Liver (tissue), 9 donors: ENCODE results near the gene REPS1. TPM values are rescaled to one million over a fixed set of nuclear protein-coding genes. Genes with fewer than 3 reads are reported as not detected.

Source experiments
- DNase-seq: peaks from one replicate; pipeline ENCODE4 v3.0.0-alpha.2; 2017; ENCODE audit warnings: low spot score
- H3K27ac ChIP-seq, 2 donors: one replicate each; pipeline ENCODE4 v1.7.0; 2013; ENCODE audit warnings: inconsistent platforms in 2 of 2, low read length in 2 of 2, control low read depth in 1 of 2, low read depth in 1 of 2, mild to moderate bottlenecking in 1 of 2
- H3K27me3 ChIP-seq, 4 donors: one replicate each; pipeline versions ENCODE4 v1.6.1 to v1.7.0; 2013; ENCODE audit warnings: low read length in 3 of 4, inconsistent platforms in 1 of 4, mild to moderate bottlenecking in 1 of 4, moderate library complexity in 1 of 4; ENCODE audit not compliant: control insufficient read depth in 4 of 4, insufficient read depth in 4 of 4
- H3K36me3 ChIP-seq, 4 donors: one replicate each; pipeline versions ENCODE4 v1.6.1 to v1.7.0; 2013; ENCODE audit warnings: low read length in 3 of 4, mild to moderate bottlenecking in 3 of 4, low read depth in 1 of 4, moderate library complexity in 1 of 4; ENCODE audit not compliant: control insufficient read depth in 4 of 4, insufficient read depth in 3 of 4
- H3K4me1 ChIP-seq, 4 donors: one replicate each; pipeline versions ENCODE4 v1.6.1 to v1.7.0; 2013; ENCODE audit warnings: low read length in 3 of 4, mild to moderate bottlenecking in 3 of 4, moderate library complexity in 1 of 4; ENCODE audit not compliant: control insufficient read depth in 4 of 4, insufficient read depth in 4 of 4
- H3K4me3 ChIP-seq, 3 donors: one replicate each; pipeline versions ENCODE4 v1.6.1 to v1.7.0; 2013; ENCODE audit warnings: low read length in 3 of 3, control low read depth in 1 of 3, low read depth in 1 of 3, mild to moderate bottlenecking in 1 of 3
- H3K9ac ChIP-seq, 2 donors: one replicate each; pipeline ENCODE4 v1.7.0; 2013; ENCODE audit warnings: low read length in 2 of 2, mild to moderate bottlenecking in 2 of 2, moderate library complexity in 2 of 2, control low read depth in 1 of 2, low read depth in 1 of 2
- H3K9me3 ChIP-seq, 4 donors: one replicate each; pipeline versions ENCODE4 v1.6.1 to v1.7.0; 2013; ENCODE audit warnings: low read length in 3 of 4; ENCODE audit not compliant: control insufficient read depth in 4 of 4
- ATF3 ChIP-seq: IDR thresholded peaks from 2 replicates; pipeline ENCODE4 v1.6.1; 2016; ENCODE audit warnings: antibody characterized with exemption
- EGR1 ChIP-seq, 2 donors: IDR thresholded peaks; 2 replicates each; pipeline ENCODE4 v1.6.1; 2016 to 2018; ENCODE audit warnings: antibody characterized with exemption in 2 of 2, low read depth in 2 of 2
- FOXA2 ChIP-seq: IDR thresholded peaks from 2 replicates; pipeline ENCODE4 v1.6.1; 2016; ENCODE audit warnings: antibody characterized with exemption
- GABPA ChIP-seq, 2 donors: IDR thresholded peaks in 1 of 2; conservative IDR thresholded peaks in 1 of 2; 2 replicates each; pipeline ENCODE4 v1.6.1; 2016; ENCODE audit warnings: antibody characterized with exemption in 2 of 2, mild to moderate bottlenecking in 1 of 2, moderate library complexity in 1 of 2
- JUND ChIP-seq, 2 donors: IDR thresholded peaks; 2 replicates each; pipeline ENCODE4 v1.6.1; 2016; ENCODE audit warnings: antibody characterized with exemption in 2 of 2
- MAX ChIP-seq: IDR thresholded peaks from 2 replicates; pipeline ENCODE4 v1.6.1; 2016; ENCODE audit warnings: antibody characterized with exemption
- RAD21 ChIP-seq, 2 donors: IDR thresholded peaks; 2 replicates each; pipeline ENCODE4 v1.6.1; 2016; ENCODE audit warnings: antibody characterized with exemption in 2 of 2, mild to moderate bottlenecking in 2 of 2
- REST ChIP-seq: IDR thresholded peaks from 2 replicates; pipeline ENCODE4 v1.6.1; 2016; ENCODE audit warnings: antibody characterized with exemption, mild to moderate bottlenecking
- SP1 ChIP-seq: IDR thresholded peaks from 2 replicates; pipeline ENCODE4 v1.6.1; 2018; ENCODE audit warnings: antibody characterized with exemption, mild to moderate bottlenecking
- TAF1 ChIP-seq: conservative IDR thresholded peaks from 2 replicates; pipeline ENCODE4 v1.6.1; 2016; ENCODE audit warnings: antibody characterized with exemption, mild to moderate bottlenecking
- YY1 ChIP-seq: IDR thresholded peaks from 2 replicates; pipeline ENCODE4 v1.6.1; 2016; ENCODE audit warnings: antibody characterized with exemption, mild to moderate bottlenecking
- WGBS: extraction: QIAGEN DNeasy Blood & Tissue Kit; methylation state at CpG from one replicate; pipeline ENCODE4 v1.1.7; 2013; 5-methylcytosine and 5-hydroxymethylcytosine counted together
- polyA plus RNA-seq, 2 donors: library from polyadenylated mRNA; stranded (reverse) in 1 of 2; unstranded in 1 of 2; fragments of 200-250 nt in 1 of 2; fragments of >200 nt in 1 of 2; fragmentation: Nextera tagmentation in 1 of 2; extraction: Ambion mirVana in 1 of 2; gene quantifications; one replicate each; pipeline versions ENCODE4 v1.2.1 to v1.2.3, GENCODE V29; 2013 to 2015
- total RNA-seq, 2 donors: library from RNA; depleted of rRNA; stranded (reverse); fragments of >200 nt; gene quantifications; one replicate each; pipeline ENCODE4 v1.2.3, GENCODE V29; 2014
- TF ChIP-seq, protein P1 (sequence below): fragments of 150-350 bp; IDR thresholded peaks from 2 replicates; pipeline ENCODE4 v1.5.1; 2017; ENCODE audit warnings: improper control_type of control experiment, low read depth, low read length; ENCODE audit not compliant: missing input control
- donor health status: healthy.
- donor health status: healthy.
- donor health status: healthy.
- donor health status: healthy.
- donor health status: healthy.

The REPS1 gene
- total and polyA plus RNA-seq, 4 donors, result 12.3 to 46.4 (median 21.1) TPM

DNA sequence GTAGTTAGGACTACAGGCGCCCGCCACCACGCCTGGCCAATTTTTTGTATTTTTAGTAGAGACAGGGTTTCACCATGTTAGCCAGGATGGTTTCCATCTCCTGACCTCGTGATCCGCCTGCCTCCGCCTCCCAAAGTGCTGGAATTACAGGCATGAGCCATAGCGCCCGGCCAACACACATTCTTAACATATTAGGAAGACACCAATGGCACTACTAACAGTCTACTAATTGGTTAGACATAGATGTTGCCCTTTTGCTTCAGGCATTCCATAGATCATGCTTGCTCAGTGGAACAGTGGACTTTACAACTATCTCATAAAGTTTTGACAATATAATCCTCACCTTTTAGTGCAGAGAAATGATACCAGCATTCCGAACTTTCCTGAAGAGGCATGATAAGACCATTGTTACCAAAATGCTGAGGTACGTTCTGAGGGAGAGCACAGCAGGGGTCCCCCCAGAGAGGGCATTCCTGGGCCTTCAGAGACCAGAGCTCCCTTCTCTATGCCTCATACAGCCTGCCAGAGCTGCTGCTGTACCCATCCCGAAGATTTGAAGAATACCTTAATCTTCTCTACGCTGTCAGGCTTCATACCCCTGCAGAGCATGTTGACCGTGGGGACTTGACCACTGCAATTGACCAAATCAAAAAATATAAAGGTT is 102.8 kb downstream of the REPS1 start:
- no peak for DNase-seq
- Histone ChIP-seq H3K4me1 (peaks cover 0 to 2% (median 0%) of the 10 kb centered on the region in 4 donors), H3K27me3 (no peaks in the 10 kb centered on the region), H3K9me3 (no peaks in the 10 kb centered on the region), H3K9ac (no peak overlapping the region), H3K27ac (no peak overlapping the region), H3K36me3 (peaks cover 0 to 3% (median 0%) of the 10 kb centered on the region in 4 donors), H3K4me3 (no peak overlapping the region)
- 94% methylated on average over 13 of the region's 13 CpGs for WGBS
- TF ChIP-seq FOXA2, result no peak

DNA sequence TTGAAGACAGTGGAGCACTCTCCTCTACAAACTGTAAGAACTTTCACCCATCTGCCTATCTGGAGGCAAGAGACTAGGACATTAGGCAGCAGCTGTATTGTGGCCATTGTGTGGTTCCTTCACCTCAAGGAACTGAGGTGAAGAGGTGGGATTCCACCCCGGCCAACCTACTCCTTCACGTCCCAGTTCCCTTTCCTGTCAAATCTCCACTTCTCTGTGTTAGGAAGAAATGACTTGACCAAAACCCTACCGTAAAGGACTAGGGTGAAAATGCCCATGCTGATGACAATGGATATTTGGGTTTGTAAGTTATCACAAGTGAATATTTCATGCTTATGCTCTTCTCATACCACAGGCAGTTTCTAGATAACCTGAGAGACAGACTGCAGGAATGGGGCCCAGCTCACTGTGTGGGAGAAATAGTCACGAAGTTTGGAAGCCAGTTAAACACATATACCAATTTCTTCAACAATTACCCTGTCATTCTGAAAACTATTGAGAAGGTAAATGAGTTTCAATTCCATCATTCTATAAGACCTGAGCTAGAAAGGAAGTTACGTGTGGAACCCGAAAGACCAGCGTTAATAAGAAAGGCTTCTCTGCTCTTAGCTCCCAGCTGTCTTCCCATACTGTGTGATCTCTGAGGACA is 105.6 kb downstream of the REPS1 start:
- WGBS, result 96% methylated on average over 7 of the region's 7 CpGs
- no peak for DNase-seq
- no peak overlapping the region for H3K4me3 ChIP-seq
- H3K9ac ChIP-seq, result no peak overlapping the region
- H3K4me1 ChIP-seq, result peaks cover 0 to 2% (median 0%) of the 10 kb centered on the region in 4 donors
- TF ChIP-seq REST, result no peak
- no peak for TF ChIP-seq MAX
- TF ChIP-seq JUND (IDR thresholded peaks at IDR 0.05), result no peak
- no peak for TF ChIP-seq GABPA (IDR thresholded peaks at IDR 0.05 in 1 of 2, conservative IDR thresholded peaks at IDR 0.05 in 1 of 2)
- TF ChIP-seq TAF1, result no peak
- TF ChIP-seq SP1, result no peak
- no peak for TF ChIP-seq EGR1 (IDR thresholded peaks at IDR 0.05; ENCODE audit: low read depth in 2 of 2)
- no peak for TF ChIP-seq YY1
- peaks cover 0 to 3% (median 0%) of the 10 kb centered on the region in 4 donors for H3K36me3 ChIP-seq
- no peaks in the 10 kb centered on the region for H3K27me3 ChIP-seq
- H3K9me3 ChIP-seq, result no peaks in the 10 kb centered on the region
- H3K27ac ChIP-seq, result no peak overlapping the region

GRCh38 chr6:138873191-138873590 is 114.9 kb downstream of the REPS1 start:
- 84% methylated on average over 8 of the region's 8 CpGs for WGBS
- Histone ChIP-seq H3K36me3 (no peaks in the 10 kb centered on the region), H3K9me3 (no peaks in the 10 kb centered on the region), H3K27ac (no peak overlapping the region), H3K27me3 (no peaks in the 10 kb centered on the region), H3K4me1 (peaks cover 0 to 1% (median 0%) of the 10 kb centered on the region in 4 donors), H3K4me3 (no peak overlapping the region), H3K9ac (no peak overlapping the region)
- TF ChIP-seq SP1 (no peak), FOXA2 (no peak), ATF3 (no peak), MAX (no peak), GABPA (IDR thresholded peaks at IDR 0.05 in 1 of 2, conservative IDR thresholded peaks at IDR 0.05 in 1 of 2) (no peak), RAD21 (IDR thresholded peaks at IDR 0.05) (no peak)
- TF ChIP-seq, protein P1, sequence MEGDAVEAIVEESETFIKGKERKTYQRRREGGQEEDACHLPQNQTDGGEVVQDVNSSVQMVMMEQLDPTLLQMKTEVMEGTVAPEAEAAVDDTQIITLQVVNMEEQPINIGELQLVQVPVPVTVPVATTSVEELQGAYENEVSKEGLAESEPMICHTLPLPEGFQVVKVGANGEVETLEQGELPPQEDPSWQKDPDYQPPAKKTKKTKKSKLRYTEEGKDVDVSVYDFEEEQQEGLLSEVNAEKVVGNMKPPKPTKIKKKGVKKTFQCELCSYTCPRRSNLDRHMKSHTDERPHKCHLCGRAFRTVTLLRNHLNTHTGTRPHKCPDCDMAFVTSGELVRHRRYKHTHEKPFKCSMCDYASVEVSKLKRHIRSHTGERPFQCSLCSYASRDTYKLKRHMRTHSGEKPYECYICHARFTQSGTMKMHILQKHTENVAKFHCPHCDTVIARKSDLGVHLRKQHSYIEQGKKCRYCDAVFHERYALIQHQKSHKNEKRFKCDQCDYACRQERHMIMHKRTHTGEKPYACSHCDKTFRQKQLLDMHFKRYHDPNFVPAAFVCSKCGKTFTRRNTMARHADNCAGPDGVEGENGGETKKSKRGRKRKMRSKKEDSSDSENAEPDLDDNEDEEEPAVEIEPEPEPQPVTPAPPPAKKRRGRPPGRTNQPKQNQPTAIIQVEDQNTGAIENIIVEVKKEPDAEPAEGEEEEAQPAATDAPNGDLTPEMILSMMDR, result no peak
- DNase-seq, result no peak
